ENCODE results near the gene CCNB1. TPM values are rescaled to one million over a fixed set of nuclear protein-coding genes. Genes with fewer than 3 reads are reported as not detected.

Gene CCNB1
- polyA plus RNA-seq, 1 donor from 2014 or later, result 13.0 TPM

GRCh38 chr5:69212022-69212421 is 45.1 kb downstream of the CCNB1 start:
- Histone ChIP-seq H3K9me2 (ENCODE audit: insufficient read depth, low read length) (no peaks in the 10 kb centered on the region), H3K9me3 (ENCODE audit: low read length) (no peaks in the 10 kb centered on the region), H2AFZ (ENCODE audit: low read depth, low read length) (no peak overlapping the region), H3K36me3 (ENCODE audit: insufficient read depth, low read length) (no peaks in the 10 kb centered on the region), H3K9ac (ENCODE audit: low read length) (no peak overlapping the region), H3K4me3 (ENCODE audit: low read length) (no peak overlapping the region), H3F3A (ENCODE audit: insufficient read depth, low read length, poor library complexity, severe bottlenecking) (no peaks in the 10 kb centered on the region), H3K27me3 (ENCODE audit: insufficient read depth, low read depth, low read length) (no peaks in the 10 kb centered on the region), H3K27ac (ENCODE audit: low read length) (no peak overlapping the region), H3K4me2 (ENCODE audit: low read length) (no peak overlapping the region), H3K79me2 (replicated peaks; ENCODE audit: insufficient read depth, low read length) (no peaks in the 10 kb centered on the region), H4K20me1 (ENCODE audit: insufficient read depth) (no peaks in the 10 kb centered on the region)
- TF ChIP-seq POLR2AphosphoS5 (IDR thresholded peaks at IDR 0.05), result no peak
- no peak for TF ChIP-seq MXI1 (conservative IDR thresholded peaks at IDR 0.05; ENCODE audit: poor library complexity, severe bottlenecking)
- no peak for TF ChIP-seq REST (IDR thresholded peaks at IDR 0.05; ENCODE audit: borderline replicate concordance)
- no peak for TF ChIP-seq RAD21 (conservative IDR thresholded peaks at IDR 0.05)
- TF ChIP-seq EZH2 (IDR thresholded peaks at IDR 0.05; ENCODE audit: borderline replicate concordance, insufficient read depth, low read length, poor library complexity, severe bottlenecking), result no peak
- TF ChIP-seq SMC3 (conservative IDR thresholded peaks at IDR 0.05; ENCODE audit: poor library complexity), result no peak
- no peak for TF ChIP-seq CTCF (IDR thresholded peaks at IDR 0.05; ENCODE audit: poor library complexity, severe bottlenecking)
- TF ChIP-seq TAF1 (IDR thresholded peaks at IDR 0.05; ENCODE audit: low read depth), result no peak
- no peak for TF ChIP-seq EP300 (conservative IDR thresholded peaks at IDR 0.05; ENCODE audit: poor library complexity, severe bottlenecking)

DNA sequence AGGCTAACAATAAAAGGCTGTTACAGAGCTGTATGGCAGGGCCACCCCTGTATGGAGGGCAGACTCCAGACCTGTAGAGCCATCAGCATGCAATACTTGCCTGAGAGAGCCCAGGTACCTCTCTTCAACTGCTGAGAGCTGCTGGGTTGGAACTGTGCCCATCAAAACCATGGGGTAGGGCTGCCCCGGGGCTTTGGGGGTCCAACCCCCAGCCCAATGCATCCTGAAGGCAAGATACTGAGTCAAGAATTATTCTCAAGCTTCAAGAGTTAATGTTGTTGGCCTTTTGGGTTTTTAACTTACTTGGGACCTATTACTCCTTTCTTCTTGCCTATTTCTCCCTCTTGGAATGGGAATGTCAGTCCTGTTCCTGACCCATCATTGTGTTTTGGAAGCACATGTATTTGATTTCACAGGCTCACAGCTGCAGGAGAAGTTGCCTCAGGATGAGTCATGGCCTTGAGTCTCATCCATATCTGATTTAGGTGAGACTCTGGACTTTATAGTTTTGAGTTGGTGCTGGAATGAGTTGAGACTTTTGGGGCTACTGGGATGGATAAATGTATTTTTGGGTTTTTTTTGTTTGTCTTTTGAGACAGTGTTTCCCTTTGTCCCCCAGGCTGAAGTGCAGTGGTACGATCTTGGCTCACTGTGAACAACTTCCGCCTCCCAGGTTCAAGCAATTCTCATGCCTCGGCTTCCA is 46.7 kb downstream of the CCNB1 start:
- Histone ChIP-seq H3K4me2 (ENCODE audit: low read length) (no peak overlapping the region), H3K27ac (ENCODE audit: low read length) (no peak overlapping the region), H4K20me1 (ENCODE audit: insufficient read depth) (no peaks in the 10 kb centered on the region), H2AFZ (ENCODE audit: low read depth, low read length) (no peak overlapping the region), H3K27me3 (ENCODE audit: insufficient read depth, low read depth, low read length) (no peaks in the 10 kb centered on the region), H3K9me2 (ENCODE audit: insufficient read depth, low read length) (no peaks in the 10 kb centered on the region), H3K9me3 (ENCODE audit: low read length) (no peaks in the 10 kb centered on the region), H3K4me3 (ENCODE audit: low read length) (no peak overlapping the region), H3K9ac (ENCODE audit: low read length) (no peak overlapping the region), H3F3A (ENCODE audit: insufficient read depth, low read length, poor library complexity, severe bottlenecking) (no peaks in the 10 kb centered on the region), H3K79me2 (replicated peaks; ENCODE audit: insufficient read depth, low read length) (peaks cover 6% of the 10 kb centered on the region), H3K36me3 (ENCODE audit: insufficient read depth, low read length) (no peaks in the 10 kb centered on the region)
- TF ChIP-seq SMC3 (conservative IDR thresholded peaks at IDR 0.05; ENCODE audit: poor library complexity), result no peak
- TF ChIP-seq RAD21 (conservative IDR thresholded peaks at IDR 0.05), result no peak
- TF ChIP-seq REST (IDR thresholded peaks at IDR 0.05; ENCODE audit: borderline replicate concordance), result no peak
- TF ChIP-seq EP300 (conservative IDR thresholded peaks at IDR 0.05; ENCODE audit: poor library complexity, severe bottlenecking), result no peak
- no peak for TF ChIP-seq POLR2AphosphoS5 (IDR thresholded peaks at IDR 0.05)

Data from neural cell (in vitro differentiated cells).